ENCODE measurements around the gene LCN15. TPM values are rescaled to one million over a fixed set of nuclear protein-coding genes. Genes with fewer than 3 reads are reported as not detected.
"Not testable (repeated sequence)": the region's sequence is repeated elsewhere in the genome, so short reads cannot be mapped to it uniquely, and the experiment has no call there.

LCN15 gene
- total RNA-seq, 1 donor from 2014 or later: not detected

DNA sequence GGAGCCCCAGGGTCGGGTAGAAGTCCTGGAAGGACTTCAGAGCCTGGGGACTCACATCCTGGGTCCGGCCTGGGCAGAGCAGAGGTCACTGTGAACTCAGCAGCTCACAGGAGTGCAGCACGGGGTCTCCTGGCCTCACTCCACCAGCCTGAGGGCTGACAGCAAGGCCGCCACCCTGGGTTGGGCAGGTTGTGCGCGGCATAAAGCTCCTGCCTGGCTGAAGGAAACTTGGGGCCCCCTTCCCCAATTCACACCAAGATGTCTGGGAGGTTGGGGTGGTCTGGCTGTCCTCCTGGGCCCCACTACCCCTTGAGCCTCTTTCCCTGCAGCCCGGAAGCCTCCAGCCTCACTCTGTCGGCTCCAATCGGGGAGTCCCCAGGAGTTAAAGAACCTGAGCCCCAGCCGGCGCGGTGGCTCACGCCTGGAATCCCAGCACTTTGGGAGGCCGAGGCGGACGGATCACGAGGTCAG is 2.1 kb downstream of the LCN15 start:
- Histone ChIP-seq H3K27ac (no peak overlapping the region), H3K9ac (no peak overlapping the region), H3F3A (ENCODE audit: low read depth) (peaks cover 17% of the 10 kb centered on the region), H3K4me2 (no peak overlapping the region), H3K4me1 (peaks cover 10% of the 10 kb centered on the region), H3K79me2 (ENCODE audit: low read depth) (no peaks in the 10 kb centered on the region), H3K9me3 (ENCODE audit: low read depth) (no peaks in the 10 kb centered on the region), H3K36me3 (no peaks in the 10 kb centered on the region), H2AFZ (replicated peaks) (no peak overlapping the region), H3K4me3 (no peak overlapping the region), H3K27me3 (peaks cover 9% of the 10 kb centered on the region), H4K20me1 (ENCODE audit: low read depth) (no peaks in the 10 kb centered on the region)
- TF ChIP-seq EZH2 (IDR thresholded peaks at IDR 0.05) (no peak), CTCF (IDR thresholded peaks at IDR 0.05) (no peak), EZH2phosphoT487 (IDR thresholded peaks at IDR 0.05) (no peak)
- Mint-ChIP-seq H3K27me3 (ENCODE audit: insufficient read depth, low read depth) (no peaks in the 10 kb centered on the region), H3K27ac (no peak overlapping the region), H3K4me1 (peaks cover 24% of the 10 kb centered on the region), H3K9me3 (no peaks in the 10 kb centered on the region), H3K36me3 (no peaks in the 10 kb centered on the region), H3K4me3 (no peak overlapping the region)
- no peak for DNase-seq (ENCODE audit: low spot score)

DNA sequence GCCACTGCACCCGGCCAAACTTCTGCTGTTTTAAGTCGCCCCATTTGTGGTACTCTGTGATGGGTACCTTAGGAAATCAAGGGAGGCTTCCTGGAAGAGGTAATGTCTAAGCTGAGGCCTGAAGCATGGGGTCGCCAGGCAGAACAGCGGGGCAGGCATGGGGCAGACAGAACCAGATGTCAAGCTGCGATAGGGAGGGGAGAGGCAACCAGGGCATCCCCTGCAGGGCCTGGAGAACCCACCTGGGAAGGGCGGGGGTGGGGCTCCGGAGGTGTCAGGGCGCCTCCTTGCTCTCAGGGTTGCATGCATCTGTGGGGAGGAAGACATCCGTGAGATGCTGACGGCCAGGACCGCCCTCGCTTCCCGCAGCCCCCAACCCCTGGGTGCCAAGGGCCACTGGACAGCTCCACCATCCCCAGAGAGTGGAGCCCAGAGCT is 2.8 kb downstream of the LCN15 start:
- Histone ChIP-seq H3K4me3 (no peak overlapping the region), H3F3A (ENCODE audit: low read depth) (peaks cover 17% of the 10 kb centered on the region), H3K9me3 (ENCODE audit: low read depth) (no peaks in the 10 kb centered on the region), H3K4me1 (peaks cover 10% of the 10 kb centered on the region), H3K36me3 (no peaks in the 10 kb centered on the region), H4K20me1 (ENCODE audit: low read depth) (no peaks in the 10 kb centered on the region), H3K4me2 (no peak overlapping the region), H3K79me2 (ENCODE audit: low read depth) (no peaks in the 10 kb centered on the region), H3K27me3 (peaks cover 2% of the 10 kb centered on the region), H3K27ac (no peak overlapping the region), H3K9ac (no peak overlapping the region), H2AFZ (replicated peaks) (no peak overlapping the region)
- Mint-ChIP-seq H3K27ac (peak overlapping the region; percentile 98), H3K4me3 (peak overlapping the region; percentile 57), H3K4me1 (peaks cover 19% of the 10 kb centered on the region), H3K36me3 (no peaks in the 10 kb centered on the region), H3K9me3 (peaks cover under 1% of the 10 kb centered on the region), H3K27me3 (ENCODE audit: insufficient read depth, low read depth) (no peaks in the 10 kb centered on the region)
- no peak for DNase-seq (ENCODE audit: low spot score)
- no peak for TF ChIP-seq CTCF (IDR thresholded peaks at IDR 0.05)
- no peak for TF ChIP-seq EZH2phosphoT487 (IDR thresholded peaks at IDR 0.05)
- no peak for TF ChIP-seq EZH2 (IDR thresholded peaks at IDR 0.05)

DNA sequence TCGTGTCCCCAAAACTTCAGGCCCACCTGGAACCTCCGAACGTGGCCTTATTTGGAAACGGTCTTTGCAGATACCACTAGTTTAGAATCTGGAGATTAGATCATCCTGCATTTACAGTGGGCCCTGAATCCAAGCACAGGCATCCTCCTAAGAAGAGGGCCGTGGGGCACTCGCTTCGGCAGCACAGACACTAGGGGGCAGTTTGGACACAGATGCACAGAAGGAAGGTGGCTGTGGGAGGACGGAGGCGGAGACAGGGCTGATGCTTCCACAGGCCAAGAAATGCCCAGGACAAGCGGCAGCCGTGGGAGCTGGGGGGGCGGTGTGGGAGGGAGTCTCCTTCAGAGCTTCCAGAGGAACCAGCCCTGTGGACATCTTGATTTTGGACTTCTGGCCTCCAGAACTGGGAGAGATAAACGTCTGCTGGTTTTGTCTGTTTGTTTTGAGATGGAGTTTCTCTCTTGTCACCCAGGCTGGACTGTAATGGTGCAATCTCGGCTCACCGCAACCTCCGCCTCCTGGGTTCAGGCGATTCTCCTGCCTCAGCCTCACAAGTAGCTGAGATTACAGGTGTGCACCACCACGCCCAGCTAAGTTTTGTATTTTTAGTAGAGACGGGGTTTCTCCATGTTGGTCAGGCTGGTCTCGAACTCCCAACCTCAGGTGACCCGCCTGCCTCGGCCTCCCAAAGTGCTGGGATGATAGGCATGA is 3.3 kb downstream of the LCN15 start:
- H3K27ac Mint-ChIP-seq: peak overlapping the region; percentile 98
- H3K27me3 Mint-ChIP-seq (ENCODE audit: insufficient read depth, low read depth): not testable (repeated sequence)
- peak overlapping the region; percentile 8 for H3K4me2 ChIP-seq

More for the DNA sequence above, 3.3 kb downstream of the LCN15 start:
- peak overlapping the region; percentile 57 for H3K4me3 Mint-ChIP-seq
- H3K27me3 ChIP-seq; H3K4me1 ChIP-seq; H4K20me1 ChIP-seq (ENCODE audit: low read depth); H3K9me3 ChIP-seq (ENCODE audit: low read depth); H3K36me3 Mint-ChIP-seq; H3K9me3 Mint-ChIP-seq; H3K4me3 ChIP-seq; H3K79me2 ChIP-seq (ENCODE audit: low read depth); H3K9ac ChIP-seq; H3K36me3 ChIP-seq; H3K27ac ChIP-seq: not testable (repeated sequence)
- DNase-seq (ENCODE audit: low spot score): peak; percentile 79
- H3K4me1 Mint-ChIP-seq: peaks cover 19% of the 10 kb centered on the region
- peak; percentile 63 for TF ChIP-seq CTCF (IDR thresholded peaks at IDR 0.05)
- H3F3A ChIP-seq (ENCODE audit: low read depth): peaks cover 15% of the 10 kb centered on the region
- peak overlapping the region; percentile 83 for H2AFZ ChIP-seq (replicated peaks)
